Measurements from ENCODE around the gene RHBDL1. TPM values are rescaled to one million over a fixed set of nuclear protein-coding genes. Genes with fewer than 3 reads are reported as not detected.

The RHBDL1 gene
- total RNA-seq, 4 donors from 2014 or later, result 0.44 to 1.0 (median 0.96) TPM; not detected in 1

DNA sequence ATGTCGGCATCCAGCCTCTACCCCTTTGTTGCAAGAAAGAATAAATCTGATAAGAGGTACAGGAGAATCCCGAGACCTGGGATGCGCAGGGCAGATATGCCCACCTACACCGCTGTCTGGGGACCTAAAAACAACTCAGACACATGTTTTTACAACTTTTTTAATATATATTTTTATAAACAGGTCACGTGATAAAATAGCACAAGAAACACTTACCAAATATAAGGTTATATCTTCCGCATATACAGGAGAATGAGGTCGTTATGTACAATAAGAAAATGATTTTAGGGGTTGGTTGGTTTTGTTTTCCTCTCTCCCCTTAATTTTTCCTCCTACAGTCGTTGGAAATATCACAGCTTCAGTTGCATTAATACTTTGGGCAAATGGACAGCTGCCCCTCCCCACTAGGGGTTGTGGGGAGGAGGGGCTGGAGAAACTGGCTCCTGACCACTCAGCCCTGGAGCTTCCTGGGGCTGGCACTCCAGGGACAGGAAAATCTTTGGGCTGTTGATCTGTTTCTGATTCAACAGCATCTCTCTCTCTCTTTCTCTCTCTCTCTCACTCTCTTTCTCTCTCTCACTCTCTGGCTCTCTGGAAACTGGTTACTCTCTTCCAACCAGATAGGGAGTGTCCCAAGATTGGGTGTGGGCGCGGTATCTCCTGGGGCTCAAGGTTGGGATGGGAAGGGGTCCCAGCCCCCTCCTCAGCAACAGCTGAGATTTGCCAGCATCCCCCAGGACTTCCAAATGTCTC lies 17.1 kb downstream of the RHBDL1 start:
- ATAC-seq (ENCODE audit: low FRiP score) (no peak), DNase-seq (ENCODE audit: low spot score) (no peak)
- TF ChIP-seq, protein P1, sequence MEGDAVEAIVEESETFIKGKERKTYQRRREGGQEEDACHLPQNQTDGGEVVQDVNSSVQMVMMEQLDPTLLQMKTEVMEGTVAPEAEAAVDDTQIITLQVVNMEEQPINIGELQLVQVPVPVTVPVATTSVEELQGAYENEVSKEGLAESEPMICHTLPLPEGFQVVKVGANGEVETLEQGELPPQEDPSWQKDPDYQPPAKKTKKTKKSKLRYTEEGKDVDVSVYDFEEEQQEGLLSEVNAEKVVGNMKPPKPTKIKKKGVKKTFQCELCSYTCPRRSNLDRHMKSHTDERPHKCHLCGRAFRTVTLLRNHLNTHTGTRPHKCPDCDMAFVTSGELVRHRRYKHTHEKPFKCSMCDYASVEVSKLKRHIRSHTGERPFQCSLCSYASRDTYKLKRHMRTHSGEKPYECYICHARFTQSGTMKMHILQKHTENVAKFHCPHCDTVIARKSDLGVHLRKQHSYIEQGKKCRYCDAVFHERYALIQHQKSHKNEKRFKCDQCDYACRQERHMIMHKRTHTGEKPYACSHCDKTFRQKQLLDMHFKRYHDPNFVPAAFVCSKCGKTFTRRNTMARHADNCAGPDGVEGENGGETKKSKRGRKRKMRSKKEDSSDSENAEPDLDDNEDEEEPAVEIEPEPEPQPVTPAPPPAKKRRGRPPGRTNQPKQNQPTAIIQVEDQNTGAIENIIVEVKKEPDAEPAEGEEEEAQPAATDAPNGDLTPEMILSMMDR (IDR thresholded peaks at IDR 0.05), result no peak

DNA sequence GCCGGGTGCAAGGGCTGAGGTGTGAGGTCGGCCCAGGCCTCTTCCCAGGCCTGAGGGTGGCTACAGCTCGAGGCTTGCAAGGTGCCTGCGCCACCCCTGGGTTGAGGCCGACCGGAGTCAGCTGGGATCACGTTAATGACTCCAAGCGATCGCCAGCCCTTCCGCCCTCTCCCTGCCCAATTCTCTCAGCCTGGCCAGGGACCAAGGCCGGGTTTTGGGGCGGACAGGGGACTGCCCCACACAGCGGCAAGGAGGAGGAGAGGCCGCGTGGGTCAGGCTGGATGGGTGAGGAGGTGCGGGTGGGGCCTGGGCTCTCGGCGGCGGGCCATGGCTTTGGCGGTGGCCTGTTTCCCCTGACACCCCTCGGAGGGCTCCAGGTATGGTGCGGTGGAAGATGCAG lies 17.9 kb downstream of the RHBDL1 start:
- TF ChIP-seq, protein P1 (IDR thresholded peaks at IDR 0.05), result no peak
- ATAC-seq (ENCODE audit: low FRiP score) (no peak), DNase-seq (ENCODE audit: low spot score) (no peak)

DNA sequence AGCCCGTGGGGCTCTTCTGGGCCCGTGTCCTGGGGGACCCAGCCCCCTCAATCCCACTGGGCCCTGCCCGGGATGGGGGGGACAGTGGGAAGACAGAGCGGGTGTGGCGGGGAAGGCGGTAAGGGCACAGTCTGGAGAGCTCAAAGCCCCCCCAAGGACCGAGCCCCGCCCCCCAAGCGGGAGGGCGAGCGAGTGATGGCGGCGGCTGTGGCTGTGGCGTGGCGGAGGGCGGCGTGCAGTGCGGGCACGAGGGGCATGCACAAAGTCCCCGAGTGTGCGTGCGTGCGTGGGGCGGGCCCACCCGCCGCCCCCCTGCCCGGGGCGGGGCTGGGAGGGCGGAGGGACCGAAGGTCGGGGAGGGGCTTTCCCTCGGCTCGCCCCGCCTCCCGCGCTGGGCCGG lies 18.3 kb downstream of the RHBDL1 start:
- DNase-seq (ENCODE audit: low spot score) (no peak), ATAC-seq (ENCODE audit: low FRiP score) (no peak)
- TF ChIP-seq, protein P1 (IDR thresholded peaks at IDR 0.05), result no peak

DNA sequence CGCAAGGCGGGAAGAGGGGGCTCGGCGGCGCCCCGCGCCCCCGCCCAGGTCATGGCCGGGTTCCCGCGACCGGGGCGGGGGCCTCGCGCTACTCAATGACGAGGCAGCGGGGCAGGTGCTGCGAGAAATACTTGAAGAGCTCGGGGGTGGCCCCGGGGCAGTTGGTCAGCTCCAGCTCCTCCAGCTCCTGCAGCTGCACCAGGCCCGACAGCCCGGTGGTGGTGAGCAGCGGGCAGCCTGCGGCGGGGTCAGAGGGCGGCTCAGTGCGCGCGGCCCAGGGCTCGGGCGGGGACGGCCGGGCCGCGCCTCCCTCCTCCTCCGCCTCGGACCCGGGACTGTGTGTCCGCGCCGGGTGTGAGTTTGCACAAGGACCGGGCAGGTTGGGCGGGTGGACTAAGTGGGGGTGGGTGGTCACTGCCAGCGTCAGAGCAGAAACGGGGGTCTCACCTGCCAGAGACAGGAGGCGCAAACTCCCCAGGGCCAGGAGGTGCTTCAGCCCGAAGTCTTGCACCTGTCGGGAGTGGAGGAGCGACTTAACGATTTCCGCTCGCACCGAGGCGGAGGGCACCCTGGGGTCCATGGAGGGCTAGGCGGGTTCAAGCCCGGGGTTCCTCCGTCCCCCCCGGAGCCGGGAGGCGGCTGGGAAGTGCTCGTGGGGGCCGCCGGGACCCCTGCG lies 18.9 kb downstream of the RHBDL1 start:
- no peak for ATAC-seq (ENCODE audit: low FRiP score)
- no peak for DNase-seq (ENCODE audit: low spot score)
- TF ChIP-seq, protein P1 (IDR thresholded peaks at IDR 0.05), result no peak

DNA sequence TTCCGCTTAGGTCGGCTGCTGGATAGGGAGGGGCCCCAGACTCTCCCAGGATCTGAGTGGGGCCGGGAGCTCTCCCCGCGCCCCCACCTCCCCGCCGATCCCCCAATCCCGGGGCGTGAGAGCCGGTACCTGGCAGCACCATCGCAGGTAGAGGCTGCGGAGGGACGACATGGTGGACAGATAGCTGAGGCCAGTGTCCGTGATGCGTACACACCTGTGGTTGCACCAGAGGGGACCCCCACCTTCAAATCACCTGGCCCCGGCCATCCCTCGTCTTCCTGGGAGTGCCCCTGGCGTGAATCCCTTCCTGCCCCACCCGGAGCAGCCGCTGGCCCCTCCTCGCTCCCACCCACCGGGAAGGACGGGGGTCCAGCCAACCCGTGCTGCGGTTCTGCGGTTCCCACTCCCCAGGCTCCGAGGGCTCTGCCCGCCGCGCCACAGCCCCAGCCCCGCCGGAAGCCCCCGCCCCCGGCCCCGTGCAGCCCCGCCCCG lies 19.4 kb downstream of the RHBDL1 start:
- TF ChIP-seq, protein P1 (IDR thresholded peaks at IDR 0.05), result no peak
- DNase-seq (ENCODE audit: low spot score) (no peak), ATAC-seq (ENCODE audit: low FRiP score) (no peak)

DNA sequence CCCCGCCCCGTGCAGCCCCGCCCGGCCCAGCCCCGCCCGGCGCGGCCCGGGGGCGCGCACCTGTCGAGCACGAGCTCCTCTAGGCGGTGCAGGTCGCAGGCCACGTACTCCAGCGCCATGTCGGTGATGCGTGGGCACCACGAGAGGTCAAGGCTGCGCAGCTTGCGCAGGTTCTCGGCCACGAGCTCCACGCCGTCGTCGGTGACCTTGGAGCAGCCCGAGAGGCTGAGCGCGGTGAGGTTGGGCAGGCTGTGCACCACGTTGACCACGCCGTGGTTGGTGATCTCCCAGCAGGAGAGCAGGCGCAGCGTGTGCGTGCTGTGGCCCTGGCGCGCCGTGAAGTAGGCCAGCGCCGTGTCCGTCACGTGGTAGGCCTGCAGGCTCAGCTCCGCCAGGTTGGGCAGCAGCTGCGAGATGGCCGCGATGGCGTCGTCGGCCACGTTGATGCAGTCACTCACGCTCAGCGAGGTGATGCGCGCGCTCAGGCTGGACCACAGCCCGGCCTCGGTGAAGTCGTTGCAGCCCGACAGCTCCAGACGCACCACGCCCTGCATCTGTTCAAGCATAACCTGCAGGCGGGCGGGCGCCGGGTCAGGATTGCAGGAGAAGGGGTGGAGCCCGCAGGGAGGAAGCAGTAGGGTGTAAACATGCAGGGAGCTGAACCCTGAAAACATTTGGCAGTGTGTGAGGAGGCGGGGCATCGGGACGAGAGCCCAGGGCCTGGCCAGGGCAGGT lies 20.1 kb downstream of the RHBDL1 start:
- DNase-seq (ENCODE audit: low spot score), result no peak
- TF ChIP-seq, protein P1 (IDR thresholded peaks at IDR 0.05), result no peak

More for the DNA sequence above, 20.1 kb downstream of the RHBDL1 start:
- peak; percentile 46 for ATAC-seq (ENCODE audit: low FRiP score)
